ENCODE data around the gene SHC1. TPM values are rescaled to one million over a fixed set of nuclear protein-coding genes. Genes with fewer than 3 reads are reported as not detected.

SHC1 gene
- total RNA-seq, 1 experiment from 2014 or later, result 107 TPM

DNA sequence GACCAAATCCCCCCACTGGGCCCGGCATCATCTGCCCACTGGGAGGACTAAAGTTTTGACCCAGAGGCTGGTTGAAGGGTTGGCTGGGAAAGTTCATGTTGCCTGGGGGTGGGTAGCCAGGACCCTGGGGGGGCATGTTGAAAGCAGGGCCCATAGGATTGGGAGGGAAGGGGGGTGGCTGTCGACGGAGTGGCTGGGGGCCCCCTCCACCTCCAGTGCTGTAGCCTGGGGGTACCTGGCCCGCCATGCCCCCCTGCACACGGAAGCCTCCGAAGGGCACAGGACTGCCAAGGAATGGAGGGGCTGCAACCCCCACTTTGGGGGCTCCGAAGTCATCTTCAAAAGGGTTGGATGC lies 11.1 kb downstream of the SHC1 start:
- Histone ChIP-seq H3K4me1 (ENCODE audit: insufficient read depth, low read length) (peaks cover 31% of the 10 kb centered on the region), H3K27ac (ENCODE audit: low read length) (no peak overlapping the region), H3K4me2 (ENCODE audit: low read length) (no peak overlapping the region), H3K9me2 (replicated peaks; ENCODE audit: low read length) (no peaks in the 10 kb centered on the region), H2AFZ (ENCODE audit: low read length) (no peak overlapping the region), H3K9me3 (ENCODE audit: low read length) (no peaks in the 10 kb centered on the region), H3F3A (ENCODE audit: low read length, unreplicated experiment) (no peaks in the 10 kb centered on the region), H3K36me3 (ENCODE audit: low read depth, low read length) (peaks cover 20% of the 10 kb centered on the region; the same call in 1 of the 2 replicates), H3K4me3 (ENCODE audit: low read length) (no peak overlapping the region), H4K20me1 (ENCODE audit: low read length) (no peaks in the 10 kb centered on the region), H3K79me2 (ENCODE audit: low read length) (peaks cover 42% of the 10 kb centered on the region), H3K9ac (ENCODE audit: low read length) (no peak overlapping the region), H3K27me3 (ENCODE audit: low read length) (no peaks in the 10 kb centered on the region)
- no peak for TF ChIP-seq EZH2 (IDR thresholded peaks at IDR 0.05; ENCODE audit: low read length, unreplicated experiment)
- TF ChIP-seq, protein P1, sequence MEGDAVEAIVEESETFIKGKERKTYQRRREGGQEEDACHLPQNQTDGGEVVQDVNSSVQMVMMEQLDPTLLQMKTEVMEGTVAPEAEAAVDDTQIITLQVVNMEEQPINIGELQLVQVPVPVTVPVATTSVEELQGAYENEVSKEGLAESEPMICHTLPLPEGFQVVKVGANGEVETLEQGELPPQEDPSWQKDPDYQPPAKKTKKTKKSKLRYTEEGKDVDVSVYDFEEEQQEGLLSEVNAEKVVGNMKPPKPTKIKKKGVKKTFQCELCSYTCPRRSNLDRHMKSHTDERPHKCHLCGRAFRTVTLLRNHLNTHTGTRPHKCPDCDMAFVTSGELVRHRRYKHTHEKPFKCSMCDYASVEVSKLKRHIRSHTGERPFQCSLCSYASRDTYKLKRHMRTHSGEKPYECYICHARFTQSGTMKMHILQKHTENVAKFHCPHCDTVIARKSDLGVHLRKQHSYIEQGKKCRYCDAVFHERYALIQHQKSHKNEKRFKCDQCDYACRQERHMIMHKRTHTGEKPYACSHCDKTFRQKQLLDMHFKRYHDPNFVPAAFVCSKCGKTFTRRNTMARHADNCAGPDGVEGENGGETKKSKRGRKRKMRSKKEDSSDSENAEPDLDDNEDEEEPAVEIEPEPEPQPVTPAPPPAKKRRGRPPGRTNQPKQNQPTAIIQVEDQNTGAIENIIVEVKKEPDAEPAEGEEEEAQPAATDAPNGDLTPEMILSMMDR (conservative IDR thresholded peaks at IDR 0.05; ENCODE audit: low read depth, low read length), result no peak
- ChIA-PET POLR2A (ENCODE audit: unreplicated experiment) (no interaction called here), CTCF (no interaction called here)
- DNase-seq (no peak), ATAC-seq (no peak)
- no TSS peak for BruUV-seq (replicated peaks)
- intact Hi-C loops (cut with micrococcal nuclease), result no loop called here

DNA sequence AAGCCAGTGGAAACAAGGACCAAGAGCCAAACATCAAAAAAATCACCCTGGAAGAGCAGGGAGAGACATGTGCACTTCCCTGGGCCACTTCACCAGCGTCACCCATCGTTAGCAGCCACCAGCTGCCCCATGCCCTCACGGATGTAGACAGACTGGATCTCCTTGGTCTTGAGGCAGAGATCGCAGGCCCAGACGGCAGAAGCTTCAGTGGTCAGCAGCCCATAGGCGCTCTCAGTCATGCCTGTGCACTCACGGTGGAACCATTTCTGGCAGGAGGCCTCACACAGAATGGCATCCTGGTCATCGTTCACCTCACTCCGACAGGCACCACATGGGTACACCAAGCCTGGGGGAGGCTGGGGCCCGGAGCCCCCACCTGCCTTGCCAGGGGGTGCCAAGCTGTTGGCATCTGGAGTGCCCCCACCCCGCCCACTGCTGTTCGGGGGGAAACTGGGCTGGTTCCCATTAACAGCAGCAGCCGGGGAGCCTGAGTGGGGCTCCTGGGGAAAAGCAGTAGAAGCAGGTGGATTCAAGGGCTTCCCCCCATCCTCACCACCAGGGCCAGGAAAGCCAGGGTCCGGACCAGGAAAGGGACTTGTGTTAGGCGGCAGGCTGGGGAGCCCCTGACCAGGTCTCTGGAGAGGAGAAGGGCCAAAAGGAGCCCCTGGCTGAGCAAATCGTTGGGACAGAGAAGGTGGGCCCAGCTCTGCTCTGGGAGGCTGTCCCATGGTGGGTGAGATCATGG lies 11.7 kb downstream of the SHC1 start:
- intact Hi-C loops (cut with micrococcal nuclease), result no loop called here
- H3K9me3 ChIP-seq (ENCODE audit: low read length), result no peaks in the 10 kb centered on the region
- no peak overlapping the region for H2AFZ ChIP-seq (ENCODE audit: low read length)
- ChIA-PET CTCF (no interaction called here), POLR2A (ENCODE audit: unreplicated experiment) (no interaction called here)
- no TSS peak for BruUV-seq (replicated peaks)
- peaks cover 31% of the 10 kb centered on the region for H3K4me1 ChIP-seq (ENCODE audit: insufficient read depth, low read length)
- no peaks in the 10 kb centered on the region for H3K9me2 ChIP-seq (replicated peaks; ENCODE audit: low read length)
- DNase-seq (no peak), ATAC-seq (no peak)
- H4K20me1 ChIP-seq (ENCODE audit: low read length), result no peaks in the 10 kb centered on the region
- H3K36me3 ChIP-seq (ENCODE audit: low read depth, low read length), result peaks cover 17% of the 10 kb centered on the region; the same call in 1 of the 2 replicates
- no peak overlapping the region for H3K27ac ChIP-seq (ENCODE audit: low read length)
- H3K27me3 ChIP-seq (ENCODE audit: low read length), result no peaks in the 10 kb centered on the region
- peaks cover 42% of the 10 kb centered on the region for H3K79me2 ChIP-seq (ENCODE audit: low read length)
- no peak overlapping the region for H3K9ac ChIP-seq (ENCODE audit: low read length)
- TF ChIP-seq EZH2 (IDR thresholded peaks at IDR 0.05; ENCODE audit: low read length, unreplicated experiment), result no peak
- TF ChIP-seq, protein P1 (conservative IDR thresholded peaks at IDR 0.05; ENCODE audit: low read depth, low read length), result no peak
- no peak for TF ChIP-seq EZH2phosphoT487 (IDR thresholded peaks at IDR 0.05; ENCODE audit: borderline replicate concordance, low read length)
- H3F3A ChIP-seq (ENCODE audit: low read length, unreplicated experiment), result no peaks in the 10 kb centered on the region
- no peak overlapping the region for H3K4me3 ChIP-seq (ENCODE audit: low read length)
- H3K4me2 ChIP-seq (ENCODE audit: low read length), result no peak overlapping the region

DNA sequence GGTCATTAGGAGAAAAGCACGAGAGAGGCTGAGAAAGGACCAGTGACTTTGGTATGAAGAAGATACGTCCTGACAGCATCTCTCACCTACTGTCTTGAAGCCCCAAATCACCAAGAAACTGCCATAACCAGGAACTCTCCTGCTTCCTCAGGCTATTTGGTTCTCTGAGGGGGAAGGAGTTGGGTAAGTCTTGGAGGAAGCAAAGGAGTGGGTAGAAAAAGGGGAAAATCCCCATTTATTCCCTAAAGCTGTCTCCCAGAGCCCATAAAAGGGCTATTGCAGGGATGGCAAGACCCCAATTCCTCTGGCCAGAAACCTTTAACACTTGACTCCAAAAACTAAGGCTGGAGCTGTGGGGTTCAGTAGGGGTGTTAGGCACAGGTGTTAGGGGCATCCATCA lies 12.5 kb downstream of the SHC1 start:
- Histone ChIP-seq H3K79me2 (ENCODE audit: low read length) (peaks cover 36% of the 10 kb centered on the region), H3F3A (ENCODE audit: low read length, unreplicated experiment) (no peaks in the 10 kb centered on the region), H3K9me3 (ENCODE audit: low read length) (no peaks in the 10 kb centered on the region), H3K4me3 (ENCODE audit: low read length) (no peak overlapping the region), H3K4me2 (ENCODE audit: low read length) (no peak overlapping the region), H3K27me3 (ENCODE audit: low read length) (no peaks in the 10 kb centered on the region), H3K9ac (ENCODE audit: low read length) (no peak overlapping the region), H3K4me1 (ENCODE audit: insufficient read depth, low read length) (peaks cover 30% of the 10 kb centered on the region), H2AFZ (ENCODE audit: low read length) (no peak overlapping the region), H3K36me3 (ENCODE audit: low read depth, low read length) (peaks cover 10% of the 10 kb centered on the region; the same call in 1 of the 2 replicates), H3K27ac (ENCODE audit: low read length) (no peak overlapping the region), H3K9me2 (replicated peaks; ENCODE audit: low read length) (no peaks in the 10 kb centered on the region), H4K20me1 (ENCODE audit: low read length) (no peaks in the 10 kb centered on the region)
- ATAC-seq (no peak), DNase-seq (no peak)
- CTCF ChIA-PET, result no interaction called here
- POLR2A ChIA-PET (ENCODE audit: unreplicated experiment), result no interaction called here
- BruUV-seq (replicated peaks), result TSS peak; percentile 0
- TF ChIP-seq, protein P1 (conservative IDR thresholded peaks at IDR 0.05; ENCODE audit: low read depth, low read length), result no peak
- TF ChIP-seq EZH2phosphoT487 (IDR thresholded peaks at IDR 0.05; ENCODE audit: borderline replicate concordance, low read length) (no peak), EZH2 (IDR thresholded peaks at IDR 0.05; ENCODE audit: low read length, unreplicated experiment) (no peak)
- intact Hi-C loops (cut with micrococcal nuclease), result no loop called here
